Stimulated activated memory B cell treated with anti-CD40 and anti-IgM and Interleukin-4, amounts not matched to agents 10 μg/mL and 1 μg/mL and 100 μg/mL, for 72 hours (primary cell): ENCODE measurements around the gene COL8A1.
A peak's percentile ranks its signal among the peaks of the same experiment; 100 is the strongest.

Experiments used
- ATAC-seq: fragments of 150-1000 bp; cut with Tn5 transposase; 2 replicates; pipeline ENCODE4 v1.10.0; 2021
- H3K27ac Mint-ChIP-seq: one replicate; pipeline ENCODE4 v1.8.0; 2022; ENCODE audit warnings: mild to moderate bottlenecking, mixed read lengths
- H3K27me3 Mint-ChIP-seq: one replicate; pipeline ENCODE4 v1.8.0; 2022; ENCODE audit warnings: mixed read lengths
- H3K36me3 Mint-ChIP-seq: one replicate; pipeline ENCODE4 v1.8.0; 2022; ENCODE audit warnings: mixed read lengths
- H3K4me1 Mint-ChIP-seq: one replicate; pipeline ENCODE4 v1.8.0; 2022; ENCODE audit warnings: mixed read lengths
- H3K4me3 Mint-ChIP-seq: one replicate; pipeline ENCODE4 v1.8.0; 2022; ENCODE audit warnings: mild to moderate bottlenecking, moderate library complexity, mixed read lengths
- H3K9me3 Mint-ChIP-seq: one replicate; pipeline ENCODE4 v1.8.0; 2022; ENCODE audit warnings: mixed read lengths

Gene COL8A1

DNA sequence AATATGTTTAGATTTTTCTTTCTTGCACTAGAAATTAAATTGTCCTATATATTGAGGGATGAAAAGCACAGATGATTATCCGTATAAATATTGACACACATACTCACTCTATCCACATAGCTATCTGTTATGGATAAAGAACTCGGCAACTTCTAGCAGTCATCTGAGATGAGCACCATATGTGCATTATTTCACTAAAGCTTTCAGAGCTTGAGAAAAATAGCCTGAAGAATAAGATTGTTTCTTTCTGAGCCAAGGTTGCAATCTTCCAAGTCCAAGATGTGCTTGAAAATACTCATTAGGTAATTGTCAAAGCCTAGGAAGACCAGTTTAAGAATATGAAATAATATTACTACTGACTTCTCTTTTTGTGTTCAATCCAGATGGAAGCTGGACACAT is 40.5 kb downstream of the COL8A1 start:
- H3K27ac Mint-ChIP-seq, result no peak overlapping the region
- ATAC-seq, result no peak
- no peaks in the 10 kb centered on the region for H3K9me3 Mint-ChIP-seq
- H3K27me3 Mint-ChIP-seq, result no peaks in the 10 kb centered on the region
- H3K36me3 Mint-ChIP-seq, result no peaks in the 10 kb centered on the region
- no peaks in the 10 kb centered on the region for H3K4me1 Mint-ChIP-seq
- H3K4me3 Mint-ChIP-seq, result no peak overlapping the region

DNA sequence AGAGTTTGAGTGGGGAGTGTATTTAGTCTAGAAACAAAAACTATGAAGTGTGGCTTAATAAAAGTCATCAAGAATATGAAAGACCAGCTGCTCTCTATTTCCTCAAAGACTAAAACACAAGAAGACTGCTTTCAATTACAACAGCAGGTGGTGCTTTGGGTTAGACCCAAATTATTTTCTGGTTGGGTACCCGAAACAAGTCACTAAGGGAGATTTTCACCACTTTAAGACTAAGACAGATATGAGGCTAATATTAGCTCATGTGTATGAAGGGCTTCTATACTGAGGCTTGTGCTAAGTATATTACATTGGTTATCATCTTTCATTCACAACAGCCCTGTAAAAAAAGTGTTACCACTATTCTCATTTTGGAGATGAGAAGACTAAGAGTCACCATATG is 43.1 kb downstream of the COL8A1 start:
- Mint-ChIP-seq H3K36me3 (no peaks in the 10 kb centered on the region), H3K9me3 (no peaks in the 10 kb centered on the region), H3K27me3 (no peaks in the 10 kb centered on the region), H3K4me1 (no peaks in the 10 kb centered on the region), H3K27ac (no peak overlapping the region), H3K4me3 (no peak overlapping the region)
- ATAC-seq, result no peak

DNA sequence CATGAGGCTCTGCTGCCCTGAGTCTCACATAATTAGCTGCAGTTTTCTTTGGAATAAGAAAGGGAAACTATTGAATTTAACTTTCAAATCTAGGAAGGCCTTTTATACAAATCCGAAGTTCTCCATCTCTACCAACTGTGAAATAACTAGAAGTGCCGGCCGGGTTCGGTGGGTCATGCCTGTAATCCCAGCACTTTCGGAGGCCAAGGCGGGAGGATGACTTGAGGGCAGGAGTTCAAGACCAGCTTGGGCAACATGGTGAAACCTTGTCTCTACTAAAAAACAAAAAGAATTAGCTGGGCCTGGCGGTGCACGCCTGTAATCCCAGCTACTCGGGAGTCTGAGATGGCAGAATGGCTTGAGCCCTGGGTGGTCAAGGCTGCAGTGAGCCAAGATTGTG is 43.6 kb downstream of the COL8A1 start:
- no peaks in the 10 kb centered on the region for H3K36me3 Mint-ChIP-seq
- no peaks in the 10 kb centered on the region for H3K27me3 Mint-ChIP-seq
- no peaks in the 10 kb centered on the region for H3K4me1 Mint-ChIP-seq
- no peaks in the 10 kb centered on the region for H3K9me3 Mint-ChIP-seq
- ATAC-seq, result no peak
- no peak overlapping the region for H3K27ac Mint-ChIP-seq
- no peak overlapping the region for H3K4me3 Mint-ChIP-seq

DNA sequence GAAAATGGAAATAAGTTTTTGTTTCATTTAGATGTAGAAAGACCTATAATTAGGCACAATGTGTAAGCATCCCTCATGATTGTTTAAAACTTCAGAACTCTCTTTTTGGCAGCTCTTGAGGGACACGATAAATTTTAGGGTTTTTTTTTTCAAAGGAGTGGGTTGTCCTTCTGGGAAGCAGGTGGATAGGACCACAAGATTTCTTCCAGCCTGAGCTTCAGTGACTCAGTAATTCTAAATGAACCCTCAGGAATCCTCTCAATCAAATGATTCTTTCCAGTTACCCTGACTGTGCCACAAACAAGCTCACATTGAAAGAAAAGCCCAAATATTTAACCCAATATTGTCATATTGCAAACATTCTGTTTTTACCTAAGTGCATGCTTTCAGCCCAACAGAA is 45.1 kb downstream of the COL8A1 start:
- ATAC-seq, result no peak
- H3K36me3 Mint-ChIP-seq, result no peaks in the 10 kb centered on the region
- H3K4me1 Mint-ChIP-seq, result no peaks in the 10 kb centered on the region
- H3K27ac Mint-ChIP-seq, result no peak overlapping the region
- H3K27me3 Mint-ChIP-seq, result no peaks in the 10 kb centered on the region
- H3K4me3 Mint-ChIP-seq, result no peak overlapping the region
- H3K9me3 Mint-ChIP-seq, result no peaks in the 10 kb centered on the region

DNA sequence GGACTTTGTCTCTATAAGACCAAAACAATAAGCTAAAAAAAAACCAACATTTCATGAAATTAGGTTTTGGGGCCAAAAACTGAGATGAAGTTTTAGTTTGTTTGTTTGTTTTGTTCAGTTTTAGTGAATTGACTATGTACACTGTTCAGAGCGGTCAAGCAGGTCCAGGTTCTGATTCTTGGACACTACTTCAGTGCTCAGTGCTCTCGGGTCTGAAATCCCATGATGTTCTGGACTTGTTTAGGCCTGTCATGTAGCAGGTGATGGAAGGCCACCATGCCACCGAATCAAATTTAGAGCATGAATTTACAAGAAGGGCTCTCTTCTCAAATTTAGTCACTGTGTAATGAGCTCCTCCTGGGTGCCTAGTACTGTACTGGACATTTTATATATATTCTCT is 45.5 kb downstream of the COL8A1 start:
- Mint-ChIP-seq H3K9me3 (no peaks in the 10 kb centered on the region), H3K27ac (no peak overlapping the region), H3K27me3 (no peaks in the 10 kb centered on the region), H3K4me1 (no peaks in the 10 kb centered on the region), H3K4me3 (no peak overlapping the region), H3K36me3 (no peaks in the 10 kb centered on the region)
- no peak for ATAC-seq

DNA sequence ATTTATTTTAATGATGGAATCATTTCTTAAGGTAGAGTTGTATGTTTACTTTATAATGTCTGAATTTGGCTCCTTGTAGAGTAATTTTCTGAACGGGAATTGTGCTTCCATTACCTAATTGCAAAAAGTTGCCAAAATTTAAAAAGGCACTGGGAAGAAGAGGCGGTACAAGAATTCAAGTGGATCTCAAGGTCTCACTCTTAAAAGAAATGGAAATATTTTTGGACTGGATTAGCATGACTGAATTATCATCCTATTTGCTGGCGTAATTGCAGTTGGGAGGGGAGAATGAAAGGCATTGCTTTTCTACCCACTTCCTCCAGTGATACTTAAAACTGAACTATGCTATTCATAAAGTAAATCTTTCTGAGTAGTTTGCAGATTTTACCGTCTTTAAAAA is 46.2 kb downstream of the COL8A1 start:
- Mint-ChIP-seq H3K4me1 (no peaks in the 10 kb centered on the region), H3K27ac (no peak overlapping the region), H3K4me3 (no peak overlapping the region), H3K36me3 (no peaks in the 10 kb centered on the region), H3K27me3 (no peaks in the 10 kb centered on the region), H3K9me3 (no peaks in the 10 kb centered on the region)
- ATAC-seq, result no peak

DNA sequence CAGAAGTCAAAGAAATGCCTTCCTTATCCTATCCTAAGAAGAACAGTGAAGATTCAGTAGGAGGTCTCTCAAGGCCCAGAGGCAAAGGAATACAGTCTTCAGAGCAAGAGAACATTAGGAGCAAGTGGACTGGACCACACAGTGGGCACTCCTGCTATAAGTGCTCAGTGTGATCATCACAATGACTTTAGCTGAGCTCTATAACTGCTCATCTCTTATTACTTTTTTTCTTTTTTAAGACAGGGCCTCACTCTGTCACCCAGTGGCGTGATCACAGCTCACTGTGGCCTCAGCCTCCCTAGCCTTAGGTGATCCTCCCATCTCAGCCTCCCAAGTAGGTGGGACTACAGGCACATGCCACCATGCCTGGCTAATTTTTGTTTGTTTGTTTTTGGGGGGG is 48.1 kb downstream of the COL8A1 start:
- no peak overlapping the region for H3K27ac Mint-ChIP-seq
- no peaks in the 10 kb centered on the region for H3K4me1 Mint-ChIP-seq
- H3K27me3 Mint-ChIP-seq, result no peaks in the 10 kb centered on the region
- H3K9me3 Mint-ChIP-seq, result no peaks in the 10 kb centered on the region
- H3K36me3 Mint-ChIP-seq, result no peaks in the 10 kb centered on the region
- no peak for ATAC-seq
- no peak overlapping the region for H3K4me3 Mint-ChIP-seq

DNA sequence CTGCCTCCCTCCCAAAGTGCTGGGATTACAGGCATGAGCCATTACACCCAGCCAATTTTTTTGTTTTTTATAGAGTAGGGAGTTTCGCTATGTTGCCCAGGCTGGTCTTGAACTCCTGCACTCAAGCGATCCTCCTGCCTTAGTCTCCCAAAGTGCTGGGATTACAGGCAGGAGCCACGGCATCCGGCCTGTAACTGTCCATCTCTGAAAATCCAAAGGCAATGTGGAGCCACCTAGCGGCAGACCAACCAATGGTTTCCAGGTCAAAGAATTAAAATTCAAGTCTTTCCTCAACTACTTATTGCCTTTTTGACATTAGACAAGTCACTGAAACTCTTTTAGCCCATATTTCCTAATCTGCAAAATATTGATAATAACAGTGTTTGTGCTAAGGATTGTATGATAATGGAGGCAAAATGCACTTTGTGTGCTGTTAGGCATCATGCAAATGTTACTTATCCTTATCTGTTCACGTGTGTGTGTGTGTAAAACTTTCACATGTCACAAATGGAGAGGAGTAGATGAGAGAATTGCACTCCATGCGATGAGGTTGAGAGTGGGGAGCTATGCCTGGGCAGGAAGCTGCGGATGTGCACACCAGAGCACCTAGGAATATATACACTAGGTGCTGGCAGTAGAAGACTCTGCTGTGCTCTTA is 48.7 kb downstream of the COL8A1 start:
- H3K4me3 Mint-ChIP-seq, result no peak overlapping the region
- no peak overlapping the region for H3K27ac Mint-ChIP-seq
- no peaks in the 10 kb centered on the region for H3K4me1 Mint-ChIP-seq
- peaks cover 5% of the 10 kb centered on the region for H3K27me3 Mint-ChIP-seq
- no peaks in the 10 kb centered on the region for H3K9me3 Mint-ChIP-seq
- no peak for ATAC-seq
- H3K36me3 Mint-ChIP-seq, result no peaks in the 10 kb centered on the region

DNA sequence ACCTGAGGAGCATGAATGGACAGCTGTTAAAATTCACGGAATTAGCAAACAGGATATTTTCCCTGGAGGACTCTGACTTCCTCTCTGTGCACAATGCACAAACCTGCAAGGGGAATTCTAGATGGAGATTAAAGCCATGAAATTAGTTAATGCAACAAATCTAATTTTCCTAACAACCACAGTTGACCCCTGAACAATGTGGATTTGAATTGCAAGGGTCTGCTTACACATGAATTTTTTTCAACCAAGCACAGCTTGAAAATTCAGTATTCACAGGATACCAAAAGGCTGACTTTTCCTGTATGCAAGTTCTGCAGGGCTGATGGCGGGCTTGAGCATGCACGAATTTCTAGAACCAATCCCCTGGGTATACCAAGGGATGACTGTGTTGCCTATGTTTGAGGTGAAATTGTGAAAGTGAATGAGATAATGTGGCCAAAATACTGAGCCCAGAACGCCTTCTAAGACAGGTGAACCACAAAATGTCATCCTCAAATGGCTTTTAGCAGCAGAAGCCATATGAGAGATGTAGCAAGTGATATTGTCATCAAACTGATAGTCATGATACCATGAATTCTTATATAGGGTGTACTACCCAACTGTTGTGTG is 52.5 kb downstream of the COL8A1 start:
- H3K4me3 Mint-ChIP-seq, result no peak overlapping the region
- H3K4me1 Mint-ChIP-seq, result no peaks in the 10 kb centered on the region
- no peaks in the 10 kb centered on the region for H3K9me3 Mint-ChIP-seq
- H3K27me3 Mint-ChIP-seq, result peaks cover 8% of the 10 kb centered on the region
- ATAC-seq, result no peak
- no peak overlapping the region for H3K27ac Mint-ChIP-seq
- H3K36me3 Mint-ChIP-seq, result no peaks in the 10 kb centered on the region

DNA sequence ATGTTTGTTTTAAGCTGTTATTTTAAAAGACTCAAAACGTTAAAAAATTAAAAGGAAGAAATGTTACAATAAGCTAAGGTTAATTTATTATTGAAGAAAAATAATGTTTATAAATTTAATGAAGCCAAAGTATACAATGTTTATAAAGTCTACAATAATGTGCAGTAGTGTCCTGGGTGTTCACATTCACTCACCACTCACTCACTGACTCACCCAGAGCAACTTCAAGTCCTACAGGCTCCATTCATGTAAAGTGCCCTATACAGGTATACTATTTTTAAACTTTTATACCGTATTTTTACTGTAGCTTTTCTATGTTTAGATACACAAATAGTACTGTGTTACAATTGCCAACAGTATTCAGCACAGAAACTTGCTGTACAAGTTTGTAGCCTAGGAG is 55.2 kb downstream of the COL8A1 start:
- no peak for ATAC-seq
- Mint-ChIP-seq H3K4me1 (no peaks in the 10 kb centered on the region), H3K36me3 (no peaks in the 10 kb centered on the region), H3K27ac (no peak overlapping the region), H3K9me3 (no peaks in the 10 kb centered on the region), H3K4me3 (no peak overlapping the region), H3K27me3 (peaks cover 8% of the 10 kb centered on the region)

DNA sequence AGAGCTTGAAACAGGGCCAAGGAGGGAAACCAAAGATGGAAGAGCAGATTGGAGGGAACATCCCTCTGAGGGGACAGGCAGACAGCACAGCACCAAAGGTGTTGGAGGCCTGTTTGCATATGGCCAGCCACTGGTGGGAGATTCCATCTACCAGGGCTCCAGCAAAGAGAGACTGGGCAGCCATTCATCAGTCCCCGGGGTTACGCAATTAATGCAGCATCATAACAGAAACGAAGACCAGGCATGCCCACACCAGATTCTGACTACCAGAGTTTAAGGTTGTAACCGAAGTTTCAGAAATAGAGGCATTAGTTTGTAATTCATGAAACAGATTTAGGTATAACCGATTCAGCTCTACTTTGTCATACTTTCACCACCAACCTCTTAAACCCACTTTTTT is 58.1 kb downstream of the COL8A1 start:
- H3K27ac Mint-ChIP-seq, result no peak overlapping the region
- peak; percentile 31 for ATAC-seq

DNA sequence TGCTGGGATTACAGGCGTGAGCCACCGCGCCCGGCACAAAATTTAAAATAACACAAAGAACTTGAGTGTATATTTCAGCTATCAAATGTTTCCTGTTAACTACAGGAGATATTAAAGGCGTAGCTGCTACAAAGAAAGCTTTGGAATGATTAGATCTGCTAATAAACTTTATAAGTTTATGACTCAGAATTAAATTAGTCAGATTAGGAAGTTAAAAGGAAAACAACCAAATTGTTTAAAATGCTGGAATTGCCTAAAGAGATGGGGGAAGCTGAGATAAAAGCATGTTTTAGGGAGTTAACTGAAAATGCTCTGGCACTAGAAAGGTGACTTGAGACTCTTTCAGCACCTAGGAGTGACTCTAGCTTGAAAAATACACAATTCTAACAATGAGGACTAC is 58.9 kb downstream of the COL8A1 start:
- Mint-ChIP-seq H3K4me3 (no peak overlapping the region), H3K36me3 (no peaks in the 10 kb centered on the region), H3K4me1 (no peaks in the 10 kb centered on the region), H3K9me3 (no peaks in the 10 kb centered on the region), H3K27me3 (peaks cover 2% of the 10 kb centered on the region), H3K27ac (no peak overlapping the region)
- ATAC-seq, result no peak

More for the DNA sequence above, 58.1 kb downstream of the COL8A1 start:
- Mint-ChIP-seq H3K27me3 (peaks cover 8% of the 10 kb centered on the region), H3K4me3 (no peak overlapping the region), H3K4me1 (no peaks in the 10 kb centered on the region), H3K36me3 (no peaks in the 10 kb centered on the region), H3K9me3 (no peaks in the 10 kb centered on the region)

DNA sequence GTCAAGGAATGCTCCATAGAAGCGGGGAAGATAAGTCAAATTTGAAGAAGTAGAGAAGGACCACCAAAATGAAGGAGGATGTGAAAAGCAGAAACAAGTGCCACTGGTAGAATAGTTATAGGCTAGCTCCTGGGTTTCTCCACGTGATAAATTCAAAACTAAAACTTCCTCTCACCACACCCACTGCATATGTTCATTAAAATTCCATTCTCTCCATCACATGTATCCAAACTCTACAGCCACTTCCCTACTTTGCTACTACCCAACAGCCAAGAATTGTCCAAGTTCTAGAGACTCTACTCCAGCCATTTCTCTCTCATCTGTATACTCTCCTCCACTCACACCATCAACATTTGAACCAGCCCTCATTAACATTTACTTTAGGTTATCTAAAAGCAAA is 60.5 kb downstream of the COL8A1 start:
- ATAC-seq, result no peak
- Mint-ChIP-seq H3K9me3 (no peaks in the 10 kb centered on the region), H3K4me3 (no peak overlapping the region), H3K27ac (no peak overlapping the region), H3K36me3 (no peaks in the 10 kb centered on the region), H3K27me3 (no peaks in the 10 kb centered on the region), H3K4me1 (no peaks in the 10 kb centered on the region)

DNA sequence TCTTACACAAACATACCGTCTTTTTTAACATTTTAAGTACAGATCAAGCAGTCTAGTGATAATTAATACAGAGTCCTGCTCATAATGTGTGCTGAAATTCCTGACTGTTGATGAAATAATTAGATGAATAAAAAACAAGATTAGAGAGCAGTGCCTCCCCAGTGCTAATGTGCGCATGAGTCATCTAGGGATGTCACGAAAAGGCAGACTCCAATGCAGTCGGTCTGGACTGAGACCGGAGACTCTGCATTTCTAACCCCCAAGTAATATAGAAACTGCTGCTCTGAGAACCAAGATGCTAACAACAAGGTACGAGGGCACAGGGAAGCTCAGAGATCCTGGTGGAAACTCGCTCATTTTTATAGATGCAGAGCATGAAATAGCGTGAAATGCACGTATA is 61.4 kb downstream of the COL8A1 start:
- no peak overlapping the region for H3K27ac Mint-ChIP-seq
- H3K4me3 Mint-ChIP-seq, result no peak overlapping the region
- no peaks in the 10 kb centered on the region for H3K36me3 Mint-ChIP-seq

DNA sequence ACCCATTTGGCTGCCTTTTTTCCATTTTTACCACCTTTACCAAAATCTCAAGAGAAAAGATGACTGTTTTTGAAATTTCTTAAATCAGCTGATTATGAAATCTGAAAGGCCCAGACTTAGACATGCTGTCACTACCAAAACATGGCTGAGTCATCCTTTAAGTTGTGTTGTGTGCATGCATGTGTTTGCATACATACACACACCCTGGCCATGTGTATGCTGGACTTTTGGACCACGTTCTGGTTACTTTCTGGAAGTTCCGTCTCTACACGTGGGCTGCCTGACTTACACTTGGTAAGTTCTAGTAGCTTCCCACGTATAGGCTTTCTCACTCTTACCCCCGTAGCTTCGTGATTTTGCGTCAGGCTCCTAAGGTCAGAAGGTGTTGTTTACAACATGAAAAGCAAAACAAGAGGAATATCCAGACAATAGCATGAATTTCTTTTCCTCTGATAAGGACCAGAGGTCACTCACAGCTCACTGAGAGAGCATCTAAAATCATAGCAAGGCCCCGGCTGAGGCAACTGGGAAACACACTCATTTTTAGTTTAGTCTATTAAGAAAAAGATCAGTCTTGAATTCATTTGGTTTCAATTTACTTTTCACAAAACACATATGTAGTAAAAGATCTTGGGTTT is 62.4 kb downstream of the COL8A1 start:
- ATAC-seq, result no peak
- Mint-ChIP-seq H3K27ac (no peak overlapping the region), H3K4me3 (no peak overlapping the region), H3K36me3 (no peaks in the 10 kb centered on the region), H3K9me3 (no peaks in the 10 kb centered on the region), H3K4me1 (no peaks in the 10 kb centered on the region), H3K27me3 (no peaks in the 10 kb centered on the region)

More for the DNA sequence above, 61.4 kb downstream of the COL8A1 start:
- ATAC-seq, result no peak
- Mint-ChIP-seq H3K9me3 (no peaks in the 10 kb centered on the region), H3K27me3 (no peaks in the 10 kb centered on the region), H3K4me1 (no peaks in the 10 kb centered on the region)
